Right lobe of liver (tissue), 6 donors: ENCODE results near the gene KCTD7. TPM values are rescaled to one million over a fixed set of nuclear protein-coding genes. Genes with fewer than 3 reads are reported as not detected.
"Not testable (repeated sequence)": the region's sequence is repeated elsewhere in the genome, so short reads cannot be mapped to it uniquely, and the experiment has no call there.

Experiments used
- ATAC-seq, 4 donors: fragments of 200-7000 bp; cut with Tn5 transposase; one replicate each; pipeline ENCODE4 v1.9.1; 2020; ENCODE audit warnings: mild to moderate bottlenecking in 4 of 4, moderate library complexity in 4 of 4
- DNase-seq, 3 donors: peaks; one replicate each; pipeline ENCODE4 v3.0.0-alpha.2; 2020
- H3K27ac ChIP-seq, 3 donors: fragments of 200-600 bp; one replicate each; pipeline ENCODE4 v1.8.0; 2022
- H3K27me3 ChIP-seq, 2 donors: fragments of 200-600 bp; one replicate each; pipeline ENCODE4 v1.8.0; 2022
- H3K36me3 ChIP-seq, 4 donors: fragments of 200-600 bp; sonication (generic) in 1 of 4; one replicate each; pipeline versions ENCODE4 v1.5.1 to v1.8.0; 2017 to 2022; ENCODE audit warnings: control low read depth in 1 of 4
- H3K4me1 ChIP-seq, 4 donors: fragments of 200-600 bp; sonication (generic) in 1 of 4; one replicate each; pipeline versions ENCODE4 v1.5.1 to v1.8.0; 2017 to 2022; ENCODE audit warnings: control low read depth in 1 of 4
- H3K4me3 ChIP-seq, 3 donors: fragments of 200-600 bp; one replicate each; pipeline ENCODE4 v1.8.0; 2022
- H3K9me3 ChIP-seq, 4 donors: fragments of 200-600 bp; sonication (generic) in 1 of 4; one replicate each; pipeline versions ENCODE4 v1.5.1 to v1.8.0; 2017 to 2022; ENCODE audit warnings: control low read depth in 1 of 4
- POLR2A ChIP-seq: fragments of 450-650 bp; IDR thresholded peaks from one replicate; pipeline ENCODE4 v1.6.1; 2017; ENCODE audit warnings: antibody characterized with exemption, mild to moderate bottlenecking
- WGBS: methylation state at CpG from one replicate; pipeline ENCODE4 v1.1.6; 2018; ENCODE audit warnings: low coverage, low lambda C conversion rate; ENCODE audit not compliant: insufficient coverage; ENCODE audit errors: missing lambda C conversion rate; 5-methylcytosine and 5-hydroxymethylcytosine counted together
- intact Hi-C, 2 donors: fragments of 100-400 bp; cut with DNase I; formaldehyde crosslinking; loops; one replicate each; pipeline versions ENCODE4 v1.11.2 to v1.14.1; 2022
- total RNA-seq, 6 experiments: library from RNA; depleted of rRNA in 2 of 6; stranded (reverse); fragments of >200 nt in 2 of 6; fragmentation: NEBNext Ultra II Directional in 3 of 6; extraction: Animal tissue kit (Norgen Biotek cat#: 25700) in 3 of 6; gene quantifications; one replicate each; pipeline versions ENCODE4 v1.1.0 to v1.2.4, GENCODE V29; 2016 to 2023
- TF ChIP-seq, protein P1 (sequence below), 4 donors: fragments of 200-600 bp in 3 of 4; fragments of 450-650 bp in 1 of 4; IDR thresholded peaks; one replicate each; pipeline versions ENCODE4 v1.5.1 to v1.8.0; 2016 to 2022; ENCODE audit warnings: antibody characterized with exemption in 4 of 4, mild to moderate bottlenecking in 2 of 4
- donor health status: DM: no; HTN: yes; CAD: no.
- donor health status: DM: no; HTN: no; CAD: no.
- donor health status: DM: no; HTN: no; CAD: no.
- donor health status: DM: no; HTN: yes; CAD: no.
- donor health status: DM: no; HTN: yes; CAD: no.

The KCTD7 gene
- total RNA-seq, 6 experiments from 2014 or later: 1.4 to 5.7 (median 3.9) TPM

GRCh38 chr7:66634816-66635215 is 6.1 kb downstream of the KCTD7 start:
- TF ChIP-seq, protein P1, sequence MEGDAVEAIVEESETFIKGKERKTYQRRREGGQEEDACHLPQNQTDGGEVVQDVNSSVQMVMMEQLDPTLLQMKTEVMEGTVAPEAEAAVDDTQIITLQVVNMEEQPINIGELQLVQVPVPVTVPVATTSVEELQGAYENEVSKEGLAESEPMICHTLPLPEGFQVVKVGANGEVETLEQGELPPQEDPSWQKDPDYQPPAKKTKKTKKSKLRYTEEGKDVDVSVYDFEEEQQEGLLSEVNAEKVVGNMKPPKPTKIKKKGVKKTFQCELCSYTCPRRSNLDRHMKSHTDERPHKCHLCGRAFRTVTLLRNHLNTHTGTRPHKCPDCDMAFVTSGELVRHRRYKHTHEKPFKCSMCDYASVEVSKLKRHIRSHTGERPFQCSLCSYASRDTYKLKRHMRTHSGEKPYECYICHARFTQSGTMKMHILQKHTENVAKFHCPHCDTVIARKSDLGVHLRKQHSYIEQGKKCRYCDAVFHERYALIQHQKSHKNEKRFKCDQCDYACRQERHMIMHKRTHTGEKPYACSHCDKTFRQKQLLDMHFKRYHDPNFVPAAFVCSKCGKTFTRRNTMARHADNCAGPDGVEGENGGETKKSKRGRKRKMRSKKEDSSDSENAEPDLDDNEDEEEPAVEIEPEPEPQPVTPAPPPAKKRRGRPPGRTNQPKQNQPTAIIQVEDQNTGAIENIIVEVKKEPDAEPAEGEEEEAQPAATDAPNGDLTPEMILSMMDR (IDR thresholded peaks at IDR 0.05): no peak
- no peak for TF ChIP-seq POLR2A
- DNase-seq: no peak
- 100% methylated on average over 3 of the region's 4 CpGs for WGBS
- Histone ChIP-seq H3K9me3 (no peaks in the 10 kb centered on the region), H3K27me3 (no peaks in the 10 kb centered on the region), H3K27ac (no peak overlapping the region), H3K36me3 (peaks cover 0 to 32% (median 9%) of the 10 kb centered on the region in 4 donors), H3K4me1 (peaks cover 0 to 1% (median 0%) of the 10 kb centered on the region in 4 donors), H3K4me3 (no peak overlapping the region)
- intact Hi-C loops: no loop called here
- ATAC-seq: no peak

- H3K4me3 ChIP-seq, H3K4me1 ChIP-seq, intact Hi-C loops, DNase-seq, H3K27me3 ChIP-seq, ATAC-seq, H3K27ac ChIP-seq, H3K9me3 ChIP-seq: not testable (repeated sequence)
- WGBS: no CpG with 5 or more reads among the region's 4 CpGs
- peaks cover 0 to 34% (median 9%) of the 10 kb centered on the region in 4 donors for H3K36me3 ChIP-seq
These were observed 6.8 kb downstream of the KCTD7 start for GRCh38 chr7:66635322-66635981.

DNA sequence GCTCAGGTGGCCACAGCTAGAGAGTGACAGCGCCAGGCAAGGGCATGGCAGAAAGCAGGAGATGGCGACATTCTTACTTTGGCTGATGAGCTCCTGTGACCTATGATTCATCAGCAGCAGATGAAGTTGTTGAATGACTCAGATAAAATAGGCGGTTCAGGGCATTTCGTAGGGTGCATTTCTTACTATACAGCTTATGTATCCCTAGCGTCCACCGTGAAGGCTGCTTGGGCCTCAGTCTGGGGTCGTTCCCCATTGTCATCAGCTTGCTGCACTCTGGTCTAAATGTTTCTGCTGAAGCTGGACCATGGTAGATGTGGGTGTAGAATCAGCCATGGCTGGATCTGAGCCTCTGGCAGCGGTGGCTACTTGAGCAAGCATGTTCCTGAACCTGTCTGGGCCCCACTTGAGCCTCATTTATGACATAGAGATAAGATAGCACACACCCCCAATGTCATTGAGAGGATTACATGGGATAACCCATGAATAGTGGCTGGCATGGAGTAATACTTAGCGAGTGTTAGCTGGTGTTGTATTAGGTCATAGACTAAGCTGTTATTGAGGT is 7.4 kb downstream of the KCTD7 start:
- peak in 1 of 4 donors; percentile 77 for ATAC-seq
- DNase-seq, H3K27ac ChIP-seq, intact Hi-C loops, H3K9me3 ChIP-seq, H3K27me3 ChIP-seq, H3K4me1 ChIP-seq, H3K4me3 ChIP-seq: not testable (repeated sequence)
- 95% methylated on average over 4 of the region's 9 CpGs for WGBS
- H3K36me3 ChIP-seq: peaks cover 0 to 34% (median 9%) of the 10 kb centered on the region in 4 donors

- H3K36me3 ChIP-seq: peaks cover 0 to 41% (median 9%) of the 10 kb centered on the region in 4 donors
- H3K4me1 ChIP-seq: peaks cover 0 to 6% (median 0%) of the 10 kb centered on the region in 4 donors
- no peak overlapping the region for H3K4me3 ChIP-seq
- no peaks in the 10 kb centered on the region for H3K9me3 ChIP-seq
- ATAC-seq (no peak), DNase-seq (no peak)
- no peaks in the 10 kb centered on the region for H3K27me3 ChIP-seq
- TF ChIP-seq POLR2A: no peak
- TF ChIP-seq, protein P1 (IDR thresholded peaks at IDR 0.05): no peak
- no peak overlapping the region for H3K27ac ChIP-seq
- WGBS: 82% methylated on average over 5 of the region's 21 CpGs
- intact Hi-C loops: no loop called here
These were observed 9.8 kb downstream of the KCTD7 start for GRCh38 chr7:66638309-66639099.

GRCh38 chr7:66639773-66640172 is 11.1 kb downstream of the KCTD7 start:
- peaks cover 0 to 41% (median 7%) of the 10 kb centered on the region in 4 donors for H3K36me3 ChIP-seq
- no peak overlapping the region for H3K4me3 ChIP-seq
- ATAC-seq (no peak), DNase-seq (no peak)
- H3K27me3 ChIP-seq: no peaks in the 10 kb centered on the region
- 82% methylated on average over 3 of the region's 3 CpGs for WGBS
- peaks cover 0 to 6% (median 0%) of the 10 kb centered on the region in 4 donors for H3K4me1 ChIP-seq
- intact Hi-C loops: no loop called here
- no peaks in the 10 kb centered on the region for H3K9me3 ChIP-seq
- TF ChIP-seq POLR2A: no peak
- TF ChIP-seq, protein P1 (IDR thresholded peaks at IDR 0.05): no peak
- no peak overlapping the region for H3K27ac ChIP-seq
